ENCODE results near the gene NALCN. TPM values are rescaled to one million over a fixed set of nuclear protein-coding genes. Genes with fewer than 3 reads are reported as not detected.

Gene NALCN
- total and polyA plus RNA-seq, 2 of the 8 experiments (the other 6 are each of a cell fraction or from before 2014, with no cell fraction given), result 0.26 to 0.54 TPM

GRCh38 chr13:101415358-101416174, 742 bp downstream of the NALCN start:
- H3K23ac ChIP-seq (ENCODE audit: insufficient read length), result no peak overlapping the region
- peak overlapping the region; percentile 85 to 87 for H3K4me2 ChIP-seq (ENCODE audit: insufficient read depth in 1 of 2, low read depth in 2 of 2, low read length in 2 of 2)
- H2BK12ac ChIP-seq (ENCODE audit: low read depth, low read length), result no peak overlapping the region
- no peak overlapping the region for H4K91ac ChIP-seq (replicated peaks; ENCODE audit: insufficient read length, low read length)
- H4K5ac ChIP-seq (ENCODE audit: insufficient read length, low read depth, low read length), result no peak overlapping the region
- no peak overlapping the region for H3K56ac ChIP-seq (replicated peaks; ENCODE audit: insufficient read length, low read depth, low read length)
- H3K9ac ChIP-seq (replicated peaks in 1 of 4; ENCODE audit: extremely low read depth in 1 of 4, low read depth in 3 of 4, low read length in 3 of 4), result no peak overlapping the region
- no peak overlapping the region for H3K14ac ChIP-seq (ENCODE audit: insufficient read length)
- CTCF ChIA-PET (ENCODE audit: partially characterized antibody), result interaction anchor here (0.6 to 1.5 kb wide), 3 partner anchors 270 to 532 kb away, joined by 3 read pairs; no protein-coding TSS in a partner anchor
- no peak overlapping the region for H4K8ac ChIP-seq (ENCODE audit: extremely low read depth, insufficient read depth, low read length)
- 44% methylated on average over 17 of the region's 43 CpGs; no CpG with 5 or more reads in 1 of the 2 experiments for WGBS, 2 experiments (ENCODE audit: extremely low coverage in 1 of 2, insufficient coverage in 1 of 2, insufficient read length in 1 of 2, insufficient replicate concordance in 2 of 2, low coverage in 1 of 2, low lambda C conversion rate in 2 of 2, missing lambda C conversion rate in 1 of 2)
- H2BK120ac ChIP-seq (replicated peaks; ENCODE audit: low read depth, low read length), result no peak overlapping the region
- no peak overlapping the region for H2BK5ac ChIP-seq (ENCODE audit: low read depth, low read length)
- H3K27me3 ChIP-seq (replicated peaks in 1 of 4; ENCODE audit: control insufficient read depth in 3 of 4, extremely low read depth in 1 of 4, insufficient read depth in 3 of 4, low read length in 3 of 4), result peaks cover 5 to 17% (median 16%) of the 10 kb centered on the region in 4 experiments
- H3K4ac ChIP-seq (replicated peaks; ENCODE audit: insufficient read length, low read depth, low read length), result no peak overlapping the region
- DNase-seq (ENCODE audit: low read depth in 1 of 2, low spot score in 2 of 2), result peak in 1 of 2 experiments; percentile 54
- no peak overlapping the region for H3K18ac ChIP-seq (ENCODE audit: extremely low read depth, low read length)
- H2AK5ac ChIP-seq (ENCODE audit: low read depth, low read length), result no peak overlapping the region
- H3K23me2 ChIP-seq (ENCODE audit: low read depth, low read length), result peaks cover 8% of the 10 kb centered on the region; the same call in 1 of the 2 replicates
- no peak for FAIRE-seq
- H4K20me1 ChIP-seq (replicated peaks in 1 of 2; ENCODE audit: control insufficient read depth in 1 of 2, insufficient read depth in 2 of 2, low read length in 2 of 2), result no peaks in the 10 kb centered on the region
- no peak overlapping the region for H2BK20ac ChIP-seq (ENCODE audit: low read length)
- no peaks in the 10 kb centered on the region for H3K36me3 ChIP-seq (ENCODE audit: control insufficient read depth in 2 of 4, insufficient read depth in 4 of 4, low read length in 3 of 4)
- H2AFZ ChIP-seq (ENCODE audit: low read length), result no peak overlapping the region
- no peaks in the 10 kb centered on the region for H3K79me2 ChIP-seq (ENCODE audit: control insufficient read depth in 1 of 2, insufficient read depth in 2 of 2, low read length in 2 of 2)
- POLR2A ChIA-PET (ENCODE audit: partially characterized antibody), result no interaction called here
- H3K27ac ChIP-seq (ENCODE audit: low read depth, low read length), result no peak overlapping the region
- H3K4me3 ChIP-seq (ENCODE audit: extremely low read depth in 1 of 4, insufficient read depth in 2 of 4, low read depth in 3 of 4, low read length in 4 of 4), result peak overlapping the region; percentile 51 to 74 (median 68); a peak in 7 of 8 replicates
- H3K79me1 ChIP-seq (ENCODE audit: low read depth, low read length), result no peaks in the 10 kb centered on the region
- H3K4me1 ChIP-seq (replicated peaks in 1 of 4; ENCODE audit: control insufficient read depth in 3 of 4, insufficient read depth in 4 of 4, low read length in 3 of 4), result peaks cover 0 to 5% (median 3%) of the 10 kb centered on the region in 4 experiments; a peak in 6 of 7 replicates
- no peak overlapping the region for H2BK15ac ChIP-seq (ENCODE audit: low read length)
- no peaks in the 10 kb centered on the region for H3K9me3 ChIP-seq (ENCODE audit: insufficient read depth in 2 of 2, low read depth in 1 of 2, low read length in 1 of 2)
- peak; percentile 33; the same call in 1 of the 2 replicates for TF ChIP-seq E2F6 (IDR thresholded peaks at IDR 0.05)

Data from H1 (cell line).